ENCODE data around the gene DYRK1A. TPM values are rescaled to one million over a fixed set of nuclear protein-coding genes. Genes with fewer than 3 reads are reported as not detected.

Gene DYRK1A
- polyA plus RNA-seq, 1 donor from 2014 or later: 4.3 TPM

GRCh38 chr21:37386151-37386550 lies 19.6 kb downstream of the DYRK1A start:
- H3K36me3 Mint-ChIP-seq: no peaks in the 10 kb centered on the region
- H3K27me3 Mint-ChIP-seq: no peaks in the 10 kb centered on the region
- peak overlapping the region in 2 of 4 donors; percentile 58 to 78 for H3K4me3 Mint-ChIP-seq
- peaks cover 61 to 79% (median 77%) of the 10 kb centered on the region in 3 donors for H3K4me1 Mint-ChIP-seq
- H3K9me3 Mint-ChIP-seq: peaks cover 0 to 4% (median 0%) of the 10 kb centered on the region in 3 donors
- H3K27ac Mint-ChIP-seq: peak overlapping the region in 1 of 3 donors; percentile 45

GRCh38 chr21:37389456-37389855 lies 22.9 kb downstream of the DYRK1A start:
- H3K36me3 Mint-ChIP-seq: peaks cover 2% of the 10 kb centered on the region
- peaks cover 65 to 79% (median 78%) of the 10 kb centered on the region in 3 donors for H3K4me1 Mint-ChIP-seq
- no peaks in the 10 kb centered on the region for H3K27me3 Mint-ChIP-seq
- no peaks in the 10 kb centered on the region for H3K9me3 Mint-ChIP-seq
- peak overlapping the region in 1 of 3 donors; percentile 88 for H3K27ac Mint-ChIP-seq
- peak overlapping the region in 1 of 4 donors; percentile 77 for H3K4me3 Mint-ChIP-seq

DNA sequence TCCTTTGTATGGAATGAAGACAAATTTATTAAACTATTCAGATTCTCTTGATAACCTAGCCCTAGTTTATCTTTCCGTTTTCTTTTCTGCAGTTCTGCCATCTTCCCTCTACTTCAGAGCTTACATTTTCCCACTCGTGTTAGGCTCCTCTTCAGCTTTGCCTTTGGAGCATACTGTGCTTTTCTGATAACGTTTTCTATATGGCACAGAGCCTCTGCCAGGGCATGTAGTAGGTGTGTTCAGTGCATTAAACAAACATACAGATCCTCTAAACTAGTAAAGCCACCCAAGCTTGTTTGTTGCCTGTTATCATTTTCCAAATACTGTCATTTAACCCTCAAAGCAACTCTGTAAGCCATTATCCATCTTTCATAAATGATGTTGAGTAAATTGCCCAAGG lies 25.1 kb downstream of the DYRK1A start:
- H3K4me1 Mint-ChIP-seq: peaks cover 67 to 75% (median 73%) of the 10 kb centered on the region in 3 donors
- peak overlapping the region in 2 of 4 donors; percentile 55 to 80 for H3K4me3 Mint-ChIP-seq
- no peaks in the 10 kb centered on the region for H3K27me3 Mint-ChIP-seq
- peak overlapping the region in 1 of 3 donors; percentile 49 for H3K27ac Mint-ChIP-seq
- no peaks in the 10 kb centered on the region for H3K9me3 Mint-ChIP-seq
- peaks cover 2% of the 10 kb centered on the region for H3K36me3 Mint-ChIP-seq

DNA sequence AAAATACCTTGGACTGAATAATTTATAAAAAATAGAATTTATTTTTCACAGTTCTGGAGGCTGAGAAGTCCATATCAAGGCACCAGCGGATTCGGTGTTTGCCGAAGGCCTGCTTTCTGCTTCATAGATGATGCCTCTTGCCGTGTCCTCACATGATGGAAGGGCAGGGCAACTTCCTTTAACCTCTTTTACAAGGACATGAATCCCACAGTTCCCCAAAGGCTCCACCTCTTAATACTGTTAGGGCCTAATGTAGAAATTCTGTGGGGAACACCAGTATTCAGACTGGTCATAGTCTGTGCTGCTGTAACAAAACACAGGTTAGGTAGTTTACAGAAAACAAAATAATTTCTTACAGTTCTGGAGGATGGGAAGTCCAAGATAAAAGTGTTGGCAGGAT lies 25.9 kb downstream of the DYRK1A start:
- Mint-ChIP-seq H3K4me3 (peak overlapping the region in 1 of 4 donors; percentile 72), H3K27ac (peak overlapping the region in 1 of 3 donors; percentile 82), H3K4me1 (peaks cover 68 to 76% (median 73%) of the 10 kb centered on the region in 3 donors), H3K27me3 (no peaks in the 10 kb centered on the region), H3K36me3 (peaks cover 2% of the 10 kb centered on the region), H3K9me3 (no peaks in the 10 kb centered on the region)

- H3K36me3 Mint-ChIP-seq: peaks cover 2% of the 10 kb centered on the region
- no peaks in the 10 kb centered on the region for H3K27me3 Mint-ChIP-seq
- no peaks in the 10 kb centered on the region for H3K9me3 Mint-ChIP-seq
Observed at GRCh38 chr21:37393030-37393429, 26.5 kb downstream of the DYRK1A start.

DNA sequence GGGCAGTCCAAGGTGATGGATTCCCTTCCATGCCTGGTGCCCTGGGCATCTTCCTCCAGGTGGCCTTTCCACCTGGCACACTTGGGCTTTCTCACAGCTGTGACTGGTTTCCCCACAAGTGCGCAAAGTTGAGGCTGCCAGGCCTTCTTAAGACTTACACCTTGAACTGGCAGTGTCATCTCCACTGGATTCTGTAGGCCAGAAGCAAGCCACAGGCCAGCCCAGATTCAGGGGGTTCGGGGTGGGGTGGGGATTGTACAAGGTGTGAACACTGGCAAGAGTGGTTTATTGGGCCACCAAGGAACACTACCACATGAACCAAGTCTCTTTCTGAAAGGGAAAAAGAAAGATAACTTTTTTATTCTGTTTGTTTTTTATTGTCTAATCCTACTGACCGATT lies 27.2 kb downstream of the DYRK1A start:
- Mint-ChIP-seq H3K9me3 (no peaks in the 10 kb centered on the region), H3K27me3 (no peaks in the 10 kb centered on the region), H3K27ac (peak overlapping the region in 1 of 3 donors; percentile 67), H3K36me3 (peaks cover 2% of the 10 kb centered on the region), H3K4me1 (peaks cover 64 to 73% (median 71%) of the 10 kb centered on the region in 3 donors), H3K4me3 (peak overlapping the region in 1 of 4 donors; percentile 63)

More at GRCh38 chr21:37393030-37393429, 26.5 kb downstream of the DYRK1A start:
- Mint-ChIP-seq H3K4me3 (peak overlapping the region in 1 of 4 donors; percentile 9), H3K27ac (peak overlapping the region in 2 of 3 donors; percentile 67 to 82), H3K4me1 (peaks cover 63 to 74% (median 69%) of the 10 kb centered on the region in 3 donors)

DNA sequence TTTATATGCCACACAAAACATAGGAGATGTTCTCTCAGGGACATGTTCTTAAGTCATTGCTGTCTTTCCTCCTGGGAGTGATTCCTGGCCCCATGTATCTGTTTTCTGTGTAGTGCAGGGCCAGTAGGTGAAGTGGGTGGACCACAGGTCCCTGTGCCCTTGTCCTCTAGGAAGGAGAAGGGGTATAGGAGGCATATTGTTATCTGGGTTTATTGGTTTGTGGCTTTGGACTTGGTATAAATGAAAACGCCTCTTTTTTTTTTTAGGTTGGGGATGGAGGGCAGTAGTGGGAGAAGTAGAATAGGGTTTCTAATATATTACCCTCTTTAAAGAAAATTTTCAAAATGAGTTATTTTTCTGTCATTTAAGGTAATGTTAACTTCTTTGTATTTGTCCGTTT lies 29.4 kb downstream of the DYRK1A start:
- Mint-ChIP-seq H3K4me3 (peak overlapping the region in 1 of 4 donors; percentile 65), H3K27ac (peak overlapping the region in 1 of 3 donors; percentile 28), H3K4me1 (peaks cover 58 to 72% (median 68%) of the 10 kb centered on the region in 3 donors)

DNA sequence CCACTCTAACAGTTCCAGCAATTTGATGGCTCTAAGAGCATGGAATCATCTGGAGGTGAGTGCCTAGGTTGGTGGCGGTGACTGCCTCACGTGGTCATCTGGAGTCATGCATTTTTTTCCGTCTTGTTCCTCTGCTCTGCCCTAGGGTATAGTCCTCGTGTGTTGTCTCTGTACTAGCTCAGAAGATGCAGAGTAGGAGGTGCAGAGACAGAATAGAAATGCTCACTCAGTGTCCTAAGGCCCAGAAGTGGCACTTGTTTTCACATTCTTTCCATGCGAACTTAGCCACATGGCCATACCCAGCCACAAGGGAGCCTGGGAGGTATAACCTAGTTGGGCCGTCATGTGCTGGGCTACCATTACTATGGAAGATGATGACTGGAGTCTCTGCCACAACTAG lies 30.3 kb downstream of the DYRK1A start:
- H3K9me3 Mint-ChIP-seq: peaks cover under 1 to 2% (median 1%) of the 10 kb centered on the region in 3 donors
- H3K27ac Mint-ChIP-seq: peak overlapping the region in 2 of 3 donors; percentile 28 to 53
- peaks cover 2% of the 10 kb centered on the region for H3K36me3 Mint-ChIP-seq
- no peaks in the 10 kb centered on the region for H3K27me3 Mint-ChIP-seq
- H3K4me1 Mint-ChIP-seq: peaks cover 50 to 63% (median 60%) of the 10 kb centered on the region in 3 donors
- H3K4me3 Mint-ChIP-seq: no peak overlapping the region

More for the DNA sequence above, 29.4 kb downstream of the DYRK1A start:
- H3K36me3 Mint-ChIP-seq: peaks cover 2% of the 10 kb centered on the region
- H3K9me3 Mint-ChIP-seq: no peaks in the 10 kb centered on the region
- H3K27me3 Mint-ChIP-seq: no peaks in the 10 kb centered on the region

- no peak overlapping the region for H3K27ac Mint-ChIP-seq
- no peaks in the 10 kb centered on the region for H3K27me3 Mint-ChIP-seq
- H3K9me3 Mint-ChIP-seq: peaks cover 1 to 13% (median 4%) of the 10 kb centered on the region in 3 donors
- H3K36me3 Mint-ChIP-seq: peaks cover 1% of the 10 kb centered on the region
- peaks cover 43 to 57% (median 56%) of the 10 kb centered on the region in 3 donors for H3K4me1 Mint-ChIP-seq
- H3K4me3 Mint-ChIP-seq: peak overlapping the region in 1 of 4 donors; percentile 77
Observed at GRCh38 chr21:37398697-37399096, 32.1 kb downstream of the DYRK1A start.

GRCh38 chr21:37402251-37402867 lies 35.8 kb downstream of the DYRK1A start:
- H3K27me3 Mint-ChIP-seq: no peaks in the 10 kb centered on the region
- peaks cover 50 to 64% (median 64%) of the 10 kb centered on the region in 3 donors for H3K4me1 Mint-ChIP-seq
- peaks cover 1 to 13% (median 4%) of the 10 kb centered on the region in 3 donors for H3K9me3 Mint-ChIP-seq
- H3K36me3 Mint-ChIP-seq: peaks cover 1% of the 10 kb centered on the region
- H3K4me3 Mint-ChIP-seq: peak overlapping the region in 2 of 4 donors; percentile 9 to 82
- H3K27ac Mint-ChIP-seq: no peak overlapping the region

GRCh38 chr21:37405629-37406028 lies 39.1 kb downstream of the DYRK1A start:
- peak overlapping the region in 1 of 3 donors; percentile 0 for H3K27ac Mint-ChIP-seq
- H3K27me3 Mint-ChIP-seq: no peaks in the 10 kb centered on the region
- H3K4me3 Mint-ChIP-seq: peak overlapping the region in 1 of 4 donors; percentile 47
- peaks cover 5% of the 10 kb centered on the region for H3K36me3 Mint-ChIP-seq
- peaks cover 1 to 13% (median 4%) of the 10 kb centered on the region in 3 donors for H3K9me3 Mint-ChIP-seq
- peaks cover 61 to 65% (median 62%) of the 10 kb centered on the region in 3 donors for H3K4me1 Mint-ChIP-seq

- peak overlapping the region in 1 of 3 donors; percentile 73 for H3K27ac Mint-ChIP-seq
- peaks cover 0 to under 1% (median 0%) of the 10 kb centered on the region in 3 donors for H3K9me3 Mint-ChIP-seq
- H3K4me1 Mint-ChIP-seq: peaks cover 68 to 77% (median 70%) of the 10 kb centered on the region in 3 donors
- peaks cover 5% of the 10 kb centered on the region for H3K36me3 Mint-ChIP-seq
- peak overlapping the region in 2 of 4 donors; percentile 56 to 59 for H3K4me3 Mint-ChIP-seq
- no peaks in the 10 kb centered on the region for H3K27me3 Mint-ChIP-seq
Observed at GRCh38 chr21:37407719-37408420, 41.3 kb downstream of the DYRK1A start.

DNA sequence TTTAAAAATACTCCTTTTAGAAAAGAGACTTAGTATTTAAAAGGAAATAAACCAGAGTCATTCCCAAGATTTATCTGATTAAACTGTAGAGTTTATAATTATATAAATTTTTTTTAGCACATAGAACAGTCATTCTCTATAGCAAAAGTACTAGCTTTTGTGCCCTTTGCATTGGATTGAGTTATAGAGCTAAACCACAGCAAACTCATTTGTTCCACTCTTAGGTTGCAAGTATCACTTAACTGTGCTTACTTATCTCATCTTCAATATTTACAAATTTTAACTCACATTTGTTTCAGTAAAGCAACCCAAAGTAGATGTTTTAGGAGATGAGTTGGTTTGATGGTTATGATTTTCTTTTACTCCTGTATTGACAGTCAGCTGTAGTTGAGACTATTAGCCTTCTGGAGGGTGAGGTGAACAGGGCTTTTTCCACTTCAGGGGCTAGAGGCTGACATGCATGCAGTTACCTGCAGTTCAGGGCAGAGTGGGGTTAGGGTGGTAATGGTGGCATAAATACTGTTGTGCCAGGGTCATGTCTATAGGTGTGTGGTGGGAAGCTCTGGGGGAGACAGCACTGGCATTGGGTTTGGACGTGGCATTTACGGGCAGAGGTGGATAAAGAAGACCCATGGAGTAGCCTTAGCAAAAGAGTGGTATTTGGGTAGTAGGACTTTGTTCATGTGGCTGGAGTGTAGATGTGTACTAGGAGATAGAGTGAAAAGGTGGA lies 42.1 kb downstream of the DYRK1A start:
- Mint-ChIP-seq H3K4me3 (peak overlapping the region; percentile 5 to 70 (median 24)), H3K9me3 (no peaks in the 10 kb centered on the region), H3K27ac (peak overlapping the region in 2 of 3 donors; percentile 6 to 83), H3K4me1 (peaks cover 71 to 81% (median 73%) of the 10 kb centered on the region in 3 donors), H3K27me3 (no peaks in the 10 kb centered on the region), H3K36me3 (peaks cover 4% of the 10 kb centered on the region)

DNA sequence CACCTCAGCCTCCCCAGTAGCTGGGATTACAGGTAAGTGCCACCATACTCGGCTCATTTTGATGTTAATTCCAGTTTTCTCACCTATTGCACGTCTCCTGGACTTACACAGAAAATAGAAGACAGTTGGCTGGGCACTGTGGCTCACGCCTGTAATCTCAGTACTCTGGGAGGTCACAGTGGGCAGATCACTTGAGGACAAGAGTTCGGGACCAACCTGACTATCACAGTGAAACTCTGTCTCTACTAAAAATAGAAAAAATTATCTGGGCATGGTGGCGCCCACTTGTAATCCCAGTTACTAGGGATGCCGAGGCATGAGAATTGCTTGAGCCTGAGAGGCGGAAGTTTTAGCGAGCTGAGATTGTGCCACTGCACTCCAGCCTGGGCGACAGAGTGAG lies 44.1 kb downstream of the DYRK1A start:
- H3K9me3 Mint-ChIP-seq: no peaks in the 10 kb centered on the region
- no peaks in the 10 kb centered on the region for H3K27me3 Mint-ChIP-seq
- no peak overlapping the region for H3K27ac Mint-ChIP-seq
- no peak overlapping the region for H3K4me3 Mint-ChIP-seq
- H3K4me1 Mint-ChIP-seq: peaks cover 71 to 80% (median 73%) of the 10 kb centered on the region in 3 donors
- H3K36me3 Mint-ChIP-seq: peaks cover 4% of the 10 kb centered on the region
